ENCODE results near the gene FGG.

Gene FGG

GRCh38 chr4:154617820-154618317 is 5.4 kb upstream of the FGG start:
- DNase-seq (ENCODE audit: low read depth, low spot score) = no peak
- no peak overlapping the region for H3K4me3 ChIP-seq (ENCODE audit: low read depth, low read length)
- ChIA-PET POLR2A (no interaction called here), CTCF (interaction anchor here (1.1 to 18.4 kb wide), 10 partner anchors 10 to 67 kb away, joined by 3 to 353 read pairs (median 8); partner anchors contain the start of genes FGB and PLRG1)
- no peak for TF ChIP-seq CTCF (IDR thresholded peaks at IDR 0.05; ENCODE audit: insufficient read depth, low read length, missing control alignments)

GRCh38 chr4:154616731-154617130 is 4.3 kb upstream of the FGG start:
- no peak overlapping the region for H3K4me3 ChIP-seq (ENCODE audit: low read depth, low read length)
- CTCF ChIA-PET = interaction anchor here (1.1 to 18.4 kb wide), 3 partner anchors 9 to 66 kb away, joined by 3 to 353 read pairs (median 126); partner anchors contain the start of genes FGB and PLRG1
- no peak for DNase-seq (ENCODE audit: low read depth, low spot score)
- TF ChIP-seq CTCF (IDR thresholded peaks at IDR 0.05; ENCODE audit: insufficient read depth, low read length, missing control alignments) = no peak
- POLR2A ChIA-PET = no interaction called here

- CTCF ChIA-PET = interaction anchor here (1.1 to 18.4 kb wide), 3 partner anchors 9 to 65 kb away, joined by 3 to 353 read pairs (median 126); partner anchors contain the start of genes FGB and PLRG1
- H3K4me3 ChIP-seq (ENCODE audit: low read depth, low read length) = no peak overlapping the region
- POLR2A ChIA-PET = no interaction called here
- no peak for TF ChIP-seq CTCF (IDR thresholded peaks at IDR 0.05; ENCODE audit: insufficient read depth, low read length, missing control alignments)
- DNase-seq (ENCODE audit: low read depth, low spot score) = no peak
Observed at GRCh38 chr4:154616287-154616686, 3.8 kb upstream of the FGG start.

GRCh38 chr4:154615211-154615610 is 2.8 kb upstream of the FGG start:
- POLR2A ChIA-PET = no interaction called here

GRCh38 chr4:154614306-154614705 is 1.9 kb upstream of the FGG start:
- H3K4me3 ChIP-seq (ENCODE audit: low read depth, low read length) = no peak overlapping the region
- DNase-seq (ENCODE audit: low read depth, low spot score) = no peak
- CTCF ChIA-PET = interaction anchor here (18.4 kb wide), 1 partner anchor 55 kb away, joined by 353 read pairs; the partner anchor contains the start of gene FGB
- POLR2A ChIA-PET = no interaction called here
- no peak for TF ChIP-seq CTCF (IDR thresholded peaks at IDR 0.05; ENCODE audit: insufficient read depth, low read length, missing control alignments)

More at GRCh38 chr4:154615211-154615610, 2.8 kb upstream of the FGG start:
- TF ChIP-seq CTCF (IDR thresholded peaks at IDR 0.05; ENCODE audit: insufficient read depth, low read length, missing control alignments) = no peak
- no peak overlapping the region for H3K4me3 ChIP-seq (ENCODE audit: low read depth, low read length)
- DNase-seq (ENCODE audit: low read depth, low spot score) = no peak
- CTCF ChIA-PET = interaction anchor here (18.4 kb wide), 1 partner anchor 56 kb away, joined by 353 read pairs; the partner anchor contains the start of gene FGB

GRCh38 chr4:154611833-154612232 is 623 bp downstream of the FGG start:
- CTCF ChIA-PET = interaction anchor here (0.8 to 18.4 kb wide), 2 partner anchors 53 to 59 kb away, joined by 4 to 353 read pairs; partner anchors contain the start of gene FGB
- H3K4me3 ChIP-seq (ENCODE audit: low read depth, low read length) = no peak overlapping the region
- POLR2A ChIA-PET = no interaction called here
- no peak for TF ChIP-seq CTCF (IDR thresholded peaks at IDR 0.05; ENCODE audit: insufficient read depth, low read length, missing control alignments)
- DNase-seq (ENCODE audit: low read depth, low spot score) = no peak

All from AG04449 (cell line).